ENCODE results near the gene SYNE2. TPM values are rescaled to one million over a fixed set of nuclear protein-coding genes. Genes with fewer than 3 reads are reported as not detected.

SYNE2 gene
- total RNA-seq, 1 donor from 2014 or later, result 36.6 TPM

DNA sequence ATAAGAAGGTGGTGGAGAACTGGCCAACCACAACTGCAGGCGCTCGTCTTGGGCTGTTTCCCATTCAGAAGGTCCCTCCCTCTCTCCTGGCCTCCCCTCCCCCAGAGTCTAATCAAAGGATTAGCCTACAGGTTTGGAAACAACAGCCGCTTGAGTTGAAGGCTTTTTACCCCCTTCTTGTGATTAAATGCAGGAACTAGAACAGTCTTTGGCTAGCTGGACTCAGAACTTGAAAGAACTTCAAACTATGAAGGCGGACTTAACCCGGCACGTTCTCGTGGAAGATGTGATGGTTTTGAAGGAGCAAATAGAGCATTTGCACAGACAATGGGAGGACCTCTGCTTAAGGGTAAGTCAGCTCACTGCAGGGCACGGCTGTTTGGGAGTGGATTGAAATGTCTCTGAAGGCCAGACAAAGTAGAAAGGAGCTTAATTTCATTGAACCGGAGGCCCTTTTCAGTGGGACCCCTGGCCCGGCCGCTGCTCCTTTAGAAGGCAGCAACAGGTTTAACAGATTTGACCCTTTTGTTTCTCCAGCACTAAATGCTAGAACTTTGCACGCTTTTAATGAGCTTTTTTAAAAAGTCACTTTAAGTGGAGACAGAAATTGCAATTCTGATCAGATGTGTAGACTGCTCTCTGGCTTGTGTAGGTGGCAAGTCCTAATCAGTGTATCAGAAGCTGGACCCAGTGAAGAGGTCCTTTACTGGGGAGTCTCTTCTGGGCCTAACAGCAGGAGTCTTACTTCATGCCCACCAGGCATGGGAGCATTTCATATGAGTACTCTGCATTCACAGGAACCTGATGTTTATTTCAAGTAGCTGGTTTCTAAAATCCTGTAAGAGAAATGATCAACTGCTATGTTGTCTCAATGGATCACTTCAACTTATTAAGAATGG, 333.7 kb downstream of the SYNE2 start:
- H3K4me3 ChIP-seq (ENCODE audit: low read depth, low read length), result no peak overlapping the region
- FAIRE-seq (no peak), DNase-seq (ENCODE audit: low read depth) (no peak)
- H3K36me3 ChIP-seq (ENCODE audit: control insufficient read depth, insufficient read depth, low read length), result peaks cover 3% of the 10 kb centered on the region
- TF ChIP-seq, protein P1, sequence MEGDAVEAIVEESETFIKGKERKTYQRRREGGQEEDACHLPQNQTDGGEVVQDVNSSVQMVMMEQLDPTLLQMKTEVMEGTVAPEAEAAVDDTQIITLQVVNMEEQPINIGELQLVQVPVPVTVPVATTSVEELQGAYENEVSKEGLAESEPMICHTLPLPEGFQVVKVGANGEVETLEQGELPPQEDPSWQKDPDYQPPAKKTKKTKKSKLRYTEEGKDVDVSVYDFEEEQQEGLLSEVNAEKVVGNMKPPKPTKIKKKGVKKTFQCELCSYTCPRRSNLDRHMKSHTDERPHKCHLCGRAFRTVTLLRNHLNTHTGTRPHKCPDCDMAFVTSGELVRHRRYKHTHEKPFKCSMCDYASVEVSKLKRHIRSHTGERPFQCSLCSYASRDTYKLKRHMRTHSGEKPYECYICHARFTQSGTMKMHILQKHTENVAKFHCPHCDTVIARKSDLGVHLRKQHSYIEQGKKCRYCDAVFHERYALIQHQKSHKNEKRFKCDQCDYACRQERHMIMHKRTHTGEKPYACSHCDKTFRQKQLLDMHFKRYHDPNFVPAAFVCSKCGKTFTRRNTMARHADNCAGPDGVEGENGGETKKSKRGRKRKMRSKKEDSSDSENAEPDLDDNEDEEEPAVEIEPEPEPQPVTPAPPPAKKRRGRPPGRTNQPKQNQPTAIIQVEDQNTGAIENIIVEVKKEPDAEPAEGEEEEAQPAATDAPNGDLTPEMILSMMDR (IDR thresholded peaks at IDR 0.05; ENCODE audit: insufficient read depth, low read length, severe bottlenecking), result no peak
- no peaks in the 10 kb centered on the region for H3K27me3 ChIP-seq (ENCODE audit: control insufficient read depth, insufficient read depth, low read length)

DNA sequence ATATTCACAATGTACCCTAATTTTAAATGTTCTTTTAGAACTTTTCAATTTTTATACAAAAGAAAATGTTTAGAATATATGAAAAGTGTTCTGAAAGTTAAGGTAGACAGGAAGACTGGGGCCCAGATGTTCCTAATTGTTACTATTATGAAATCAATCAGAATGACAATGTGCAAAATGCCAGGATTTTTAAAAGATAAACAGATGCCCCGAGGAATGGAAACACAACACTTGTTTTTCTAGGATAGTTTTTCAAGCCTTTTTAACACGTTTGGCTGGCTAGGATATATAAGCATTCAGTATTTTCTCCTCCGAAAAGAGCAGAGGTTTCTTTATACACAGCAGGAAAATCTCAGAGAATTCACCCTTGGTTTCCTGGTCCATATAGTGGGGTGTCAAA, 334.5 kb downstream of the SYNE2 start:
- no peak overlapping the region for H3K4me3 ChIP-seq (ENCODE audit: low read depth, low read length)
- no peaks in the 10 kb centered on the region for H3K27me3 ChIP-seq (ENCODE audit: control insufficient read depth, insufficient read depth, low read length)
- TF ChIP-seq, protein P1 (IDR thresholded peaks at IDR 0.05; ENCODE audit: insufficient read depth, low read length, severe bottlenecking), result no peak
- DNase-seq (ENCODE audit: low read depth) (no peak), FAIRE-seq (no peak)
- H3K36me3 ChIP-seq (ENCODE audit: control insufficient read depth, insufficient read depth, low read length), result peaks cover 3% of the 10 kb centered on the region

DNA sequence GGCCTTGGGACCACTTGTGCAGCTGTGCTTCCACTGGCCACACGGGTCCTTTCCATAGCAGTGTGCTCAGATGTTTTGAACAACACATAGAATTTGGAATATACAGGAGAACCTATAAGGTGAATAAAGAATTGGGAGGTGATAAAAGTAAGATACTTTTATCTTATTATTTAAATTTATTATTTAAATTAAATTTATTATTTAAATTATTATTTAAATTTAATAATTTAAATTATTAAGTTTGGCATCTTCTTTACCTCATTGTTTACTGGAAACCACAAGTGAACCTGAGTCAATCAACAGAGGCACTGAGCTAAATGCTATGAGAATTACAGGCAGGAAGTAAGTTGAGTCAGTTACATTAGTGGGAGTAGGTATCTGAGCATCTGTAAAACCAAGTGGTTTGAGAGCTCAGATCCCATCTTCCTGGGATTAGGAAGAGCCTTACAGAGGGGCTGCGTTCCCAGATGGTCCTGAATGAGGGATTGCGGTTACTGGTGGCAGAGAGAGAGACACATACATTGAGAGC, 338.2 kb downstream of the SYNE2 start:
- TF ChIP-seq, protein P1 (IDR thresholded peaks at IDR 0.05; ENCODE audit: insufficient read depth, low read length, severe bottlenecking), result no peak
- H3K27me3 ChIP-seq (ENCODE audit: control insufficient read depth, insufficient read depth, low read length), result no peaks in the 10 kb centered on the region
- H3K36me3 ChIP-seq (ENCODE audit: control insufficient read depth, insufficient read depth, low read length), result peaks cover 5% of the 10 kb centered on the region
- FAIRE-seq, result no peak
- DNase-seq (ENCODE audit: low read depth), result no peak
- no peak overlapping the region for H3K4me3 ChIP-seq (ENCODE audit: low read depth, low read length)

DNA sequence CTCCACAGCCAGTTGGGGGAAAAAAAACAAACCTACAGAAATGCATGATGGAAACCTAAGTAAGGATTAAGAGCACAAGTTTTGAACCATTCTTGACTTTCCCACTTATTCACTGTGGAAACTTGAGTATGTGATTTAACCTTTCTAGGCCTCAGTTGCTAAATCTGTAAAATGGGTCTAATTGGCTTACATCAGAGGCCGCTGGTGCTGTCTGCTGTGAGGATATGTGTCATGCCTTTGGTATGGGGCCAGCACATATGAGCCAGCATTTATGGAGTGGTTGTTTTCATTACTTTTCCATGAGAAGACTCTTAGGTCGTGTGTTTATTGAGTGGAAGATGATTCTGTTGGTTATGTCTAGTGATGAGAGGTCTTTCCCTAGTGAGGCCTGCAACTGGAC, 339.0 kb downstream of the SYNE2 start:
- peaks cover 5% of the 10 kb centered on the region for H3K36me3 ChIP-seq (ENCODE audit: control insufficient read depth, insufficient read depth, low read length)
- no peak overlapping the region for H3K4me3 ChIP-seq (ENCODE audit: low read depth, low read length)
- TF ChIP-seq, protein P1 (IDR thresholded peaks at IDR 0.05; ENCODE audit: insufficient read depth, low read length, severe bottlenecking), result no peak
- FAIRE-seq, result no peak
- peak; percentile 65 for DNase-seq (ENCODE audit: low read depth)
- no peaks in the 10 kb centered on the region for H3K27me3 ChIP-seq (ENCODE audit: control insufficient read depth, insufficient read depth, low read length)

DNA sequence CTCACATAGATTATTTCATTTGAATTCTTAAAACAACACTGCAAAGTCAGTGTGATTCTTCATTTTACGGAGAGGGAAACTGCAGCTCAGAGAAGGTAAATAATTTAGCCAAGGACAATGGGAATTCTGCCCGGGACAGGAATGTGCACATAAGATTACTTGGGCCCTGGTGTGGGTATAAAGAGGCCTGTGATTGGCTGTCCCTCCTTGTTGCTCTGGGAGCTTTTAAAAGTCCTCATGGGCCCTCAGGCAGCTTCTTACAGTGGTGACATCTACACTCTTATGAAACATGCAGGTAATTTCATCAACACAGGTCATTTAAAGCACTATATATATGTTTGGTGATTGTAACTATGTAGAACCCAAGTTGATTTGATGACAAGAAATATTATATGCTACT, 341.0 kb downstream of the SYNE2 start:
- H3K4me3 ChIP-seq (ENCODE audit: low read depth, low read length), result no peak overlapping the region
- TF ChIP-seq, protein P1 (IDR thresholded peaks at IDR 0.05; ENCODE audit: insufficient read depth, low read length, severe bottlenecking), result no peak
- DNase-seq (ENCODE audit: low read depth), result no peak
- H3K36me3 ChIP-seq (ENCODE audit: control insufficient read depth, insufficient read depth, low read length), result peaks cover 2% of the 10 kb centered on the region
- H3K27me3 ChIP-seq (ENCODE audit: control insufficient read depth, insufficient read depth, low read length), result no peaks in the 10 kb centered on the region
- no peak for FAIRE-seq

All from bronchial epithelial cell (primary cell).